HL-60 (cell line): ENCODE data around the gene NDUFAF7.

Experiments used
- CTCF ChIP-seq: IDR thresholded peaks from one replicate; pipeline ENCODE4 v1.5.1; 2011; ENCODE audit warnings: low read length, control low read depth, inconsistent platforms; ENCODE audit not compliant: insufficient read depth
- POLR2AphosphoS5 ChIP-seq: IDR thresholded peaks from 2 replicates; pipeline ENCODE4 v1.6.1; 2012; ENCODE audit warnings: low read depth
- REST ChIP-seq: IDR thresholded peaks from 2 replicates; pipeline ENCODE4 v1.6.1; 2012; ENCODE audit warnings: low read depth; ENCODE audit not compliant: insufficient replicate concordance

- no peak for TF ChIP-seq CTCF
- TF ChIP-seq POLR2AphosphoS5 = no peak
- TF ChIP-seq REST = no peak
Observed at GRCh38 chr2:37230581-37230980, 877 bp upstream of the NDUFAF7 start.
